WTC11 (cell line): ENCODE measurements around the gene HMGN4.

Experiments used
- KAT7 ChIP-seq: sonication (generic); formaldehyde crosslinking; IDR thresholded peaks from 2 replicates; pipeline ENCODE4 v1.8.1; 2023; ENCODE audit warnings: missing genetic modification reagents, mild to moderate bottlenecking, borderline replicate concordance
- PREB ChIP-seq: sonication (generic); formaldehyde crosslinking; IDR thresholded peaks from 2 replicates; pipeline ENCODE4 v1.8.1; 2022; ENCODE audit warnings: mild to moderate bottlenecking, missing genetic modification reagents, moderate library complexity, borderline replicate concordance

GRCh38 chr6:26514984-26515383, 23.2 kb upstream of the HMGN4 start:
- TF ChIP-seq PREB (CRISPR knock-in tag) = no peak
- no peak for TF ChIP-seq KAT7
